NOMO-1 (cell line): Measurements from ENCODE around the gene TMEM30A.

Source experiments
- DNase-seq, 2 experiments: peaks; one replicate each; lab custom pipeline; 2025; ENCODE audit not compliant: unreplicated experiment in 2 of 2; lab: John Stamatoyannopoulos, UW

TMEM30A gene

DNA sequence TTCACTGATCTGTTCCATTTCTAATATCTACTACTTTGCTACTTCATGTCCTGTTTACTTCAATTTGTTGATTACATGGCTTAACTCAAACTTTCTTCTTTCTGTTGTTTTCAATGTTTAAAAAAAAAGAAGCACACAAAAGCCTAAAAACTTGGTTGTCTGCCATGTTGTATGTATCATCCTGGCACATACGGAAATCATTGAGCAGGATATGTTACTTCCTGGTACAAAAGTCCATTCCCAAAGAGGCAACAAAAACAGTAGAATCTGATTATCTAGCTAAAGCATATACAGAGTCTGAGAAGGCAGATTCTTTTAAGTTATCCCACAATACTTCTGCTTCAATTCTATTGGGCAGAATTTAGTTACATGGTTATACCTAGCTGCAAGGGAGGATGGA is 64.2 kb downstream of the TMEM30A start:
- no peak for DNase-seq

DNA sequence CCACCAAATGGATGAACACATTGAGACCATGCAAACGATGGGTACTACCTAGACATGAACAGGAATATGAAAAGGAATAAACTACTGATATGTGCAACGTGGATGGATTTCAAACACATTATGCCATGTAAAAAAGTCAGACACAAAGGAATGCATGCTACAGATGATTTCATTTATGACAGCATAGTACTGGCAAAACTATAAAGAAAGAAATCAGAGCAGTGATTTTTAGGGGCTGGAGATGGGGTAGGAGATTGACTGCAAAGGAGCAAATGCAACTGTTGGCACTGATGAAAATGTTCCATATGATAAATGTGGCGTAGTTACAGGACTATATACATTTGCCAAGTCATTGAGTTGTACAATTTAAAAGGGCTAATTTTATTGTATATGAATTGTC is 65.3 kb downstream of the TMEM30A start:
- DNase-seq, result no peak

DNA sequence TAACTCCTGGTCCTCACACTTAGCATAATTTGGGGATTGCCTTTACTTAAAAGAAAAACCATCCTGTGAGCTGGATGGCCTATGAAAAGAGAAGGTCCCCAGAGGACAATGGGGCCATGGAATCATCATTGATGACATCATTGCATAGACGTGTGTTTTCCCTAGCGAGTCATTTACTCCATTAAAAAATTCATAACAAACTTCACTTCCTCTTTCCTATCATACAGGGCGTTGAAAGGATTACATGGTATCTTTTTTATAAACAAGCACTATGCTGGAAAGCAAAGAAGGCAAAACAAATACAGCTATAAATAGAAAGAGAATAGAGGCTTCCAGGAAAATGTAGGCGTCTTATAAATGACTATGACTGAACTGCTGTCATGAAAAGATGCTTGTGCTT is 67.4 kb downstream of the TMEM30A start:
- peak in 1 of 2 experiments; percentile 19 for DNase-seq

DNA sequence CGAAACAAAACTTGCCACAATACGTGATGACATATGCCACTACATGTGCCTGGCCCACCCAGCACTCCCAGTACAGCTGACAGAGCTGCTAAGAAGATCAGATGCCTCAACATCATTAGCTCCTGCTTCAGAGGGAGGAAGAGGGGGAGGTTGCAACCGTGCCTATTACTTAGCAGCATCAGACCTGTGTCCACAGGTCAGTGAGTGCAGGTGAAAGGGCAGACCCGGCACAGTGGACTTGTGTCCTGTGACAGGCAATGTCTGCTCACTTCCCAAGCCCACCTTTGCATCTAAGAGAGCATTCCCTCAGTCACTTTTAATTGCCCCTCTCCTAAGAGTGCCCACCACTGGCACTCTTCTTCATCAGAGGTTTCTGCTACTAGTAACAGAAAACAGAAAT is 69.3 kb downstream of the TMEM30A start:
- DNase-seq, result no peak

DNA sequence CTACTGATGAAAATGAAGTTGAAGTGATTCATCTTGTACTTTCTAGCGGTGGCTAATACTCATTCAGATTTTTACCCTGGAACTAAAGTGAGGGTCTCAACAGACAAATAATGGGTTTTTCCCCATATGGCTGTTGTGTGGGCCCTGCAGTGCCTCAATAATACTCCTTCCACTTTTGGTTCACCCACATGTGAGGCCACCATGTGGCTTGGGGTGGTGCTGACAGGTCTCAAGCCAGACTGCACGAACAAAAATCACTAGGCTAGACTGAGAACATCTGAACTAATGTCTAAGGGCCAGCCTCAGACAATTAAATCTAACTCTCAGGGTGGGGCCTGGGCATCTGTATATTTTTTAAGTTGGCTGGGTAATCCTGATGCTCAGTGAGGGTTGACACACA is 70.9 kb downstream of the TMEM30A start:
- DNase-seq, result no peak

DNA sequence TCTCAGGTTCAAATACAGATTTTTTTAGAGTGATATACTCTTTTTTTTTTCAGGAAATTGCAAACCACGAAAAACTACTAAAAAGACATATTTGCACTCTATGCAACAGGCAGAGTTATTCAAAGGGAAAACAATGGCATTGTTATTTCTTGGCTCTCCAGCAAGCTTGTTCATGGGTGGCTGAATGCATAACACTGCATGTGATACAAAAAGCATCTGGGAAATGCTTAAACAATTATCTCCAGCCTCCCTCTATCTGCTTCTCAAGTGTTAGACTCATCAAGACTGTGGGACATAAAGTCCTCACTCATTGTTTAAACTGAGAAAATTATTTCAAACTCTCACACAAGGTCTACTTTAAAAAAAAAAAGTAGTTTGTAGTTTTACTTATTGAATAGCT is 71.5 kb downstream of the TMEM30A start:
- no peak for DNase-seq

DNA sequence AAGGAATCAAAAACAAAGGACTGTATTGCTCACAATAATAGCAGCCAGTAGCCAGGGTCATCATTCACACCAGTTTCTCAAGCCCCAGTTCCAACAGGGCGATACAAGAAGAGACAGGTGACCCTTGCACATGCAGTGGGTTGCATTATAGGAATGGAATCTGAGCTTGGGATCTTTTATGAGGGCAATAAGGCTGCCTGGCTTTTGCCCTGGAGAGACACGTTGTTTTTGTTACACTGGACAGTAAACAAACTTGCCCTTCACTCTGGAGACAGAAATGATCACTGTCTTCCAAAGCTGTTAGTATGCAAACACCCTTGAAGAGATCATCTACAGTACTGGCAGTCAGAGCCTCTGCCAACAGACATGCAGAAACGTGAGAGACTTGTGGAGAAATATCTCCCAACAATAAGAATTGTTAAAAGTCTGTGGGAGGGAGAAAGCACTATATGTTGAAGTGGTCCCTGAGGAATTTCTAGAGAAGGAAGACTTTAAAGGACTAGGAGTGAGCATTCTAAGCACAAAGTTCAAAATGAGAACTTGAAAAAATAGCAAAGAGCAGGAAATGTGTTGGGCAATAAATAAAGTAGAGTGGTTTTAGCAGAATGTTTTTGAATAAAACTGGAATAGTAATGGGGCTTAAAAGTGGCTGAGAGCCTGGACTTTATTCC is 72.5 kb downstream of the TMEM30A start:
- DNase-seq, result no peak

DNA sequence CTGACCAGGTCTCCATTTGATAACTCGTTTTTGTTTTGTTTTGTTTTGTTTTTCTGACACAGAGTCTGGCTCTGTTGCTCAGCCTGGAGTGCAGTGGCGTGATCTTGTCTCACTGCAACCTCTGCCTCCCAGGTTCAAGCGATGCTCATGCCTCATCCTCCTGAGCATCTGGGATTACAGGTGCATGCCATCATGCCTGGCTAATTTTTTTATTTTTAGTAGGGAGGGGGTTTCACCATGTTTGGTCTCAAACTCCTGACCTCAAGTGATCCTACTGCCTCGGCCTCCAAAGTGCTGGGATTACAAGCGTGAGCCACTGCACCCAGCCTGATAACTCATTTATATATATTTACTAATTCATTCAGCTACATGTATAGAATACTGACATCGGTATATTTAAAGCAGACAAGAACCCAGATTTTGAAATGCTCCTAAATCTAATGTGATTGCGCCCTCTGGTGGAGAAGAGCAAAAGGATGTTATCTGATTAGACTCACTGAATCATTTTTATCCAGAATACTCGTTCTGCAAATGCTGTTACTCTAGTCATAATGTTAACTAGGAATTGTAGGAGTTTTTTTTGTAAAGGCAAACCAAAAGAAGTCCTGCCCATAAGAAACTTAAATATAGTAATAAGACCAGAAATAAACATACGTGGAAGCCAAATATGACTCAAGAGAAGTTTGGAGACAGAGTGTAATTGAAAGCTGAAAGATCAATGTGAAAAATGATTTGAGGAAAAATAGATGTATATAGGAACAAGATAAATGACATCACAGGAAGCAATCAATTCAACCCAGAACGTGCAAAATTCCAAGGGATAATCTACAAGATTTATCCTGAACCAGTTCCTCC is 73.5 kb downstream of the TMEM30A start:
- DNase-seq, result peak; percentile 17 to 71

DNA sequence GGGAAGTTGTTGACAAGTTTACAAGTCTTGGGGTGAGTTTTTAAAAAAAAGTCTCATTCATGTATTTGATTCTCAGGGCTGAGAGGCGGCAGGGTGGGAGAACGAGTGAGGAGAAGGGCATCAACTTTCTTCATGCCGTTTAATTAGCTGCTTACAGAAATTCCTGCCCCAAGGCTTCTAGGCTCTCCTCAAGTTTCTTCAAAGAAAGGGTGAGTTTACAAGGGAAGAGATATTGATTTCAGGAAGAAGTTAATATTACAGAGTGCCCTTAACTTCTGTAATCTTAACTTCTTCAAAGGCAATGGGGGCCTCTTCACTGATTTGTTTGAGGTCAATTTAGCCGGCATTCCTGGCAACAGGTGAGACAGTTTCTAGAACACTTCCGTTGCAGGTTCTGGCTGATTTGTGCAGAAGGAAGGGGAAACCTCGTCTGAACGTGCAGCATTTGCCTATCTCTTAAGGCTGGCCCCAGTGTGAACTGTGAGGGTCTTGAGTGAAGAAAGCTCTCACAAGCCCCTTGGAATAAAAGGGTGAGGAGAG is 75.3 kb downstream of the TMEM30A start:
- no peak for DNase-seq

DNA sequence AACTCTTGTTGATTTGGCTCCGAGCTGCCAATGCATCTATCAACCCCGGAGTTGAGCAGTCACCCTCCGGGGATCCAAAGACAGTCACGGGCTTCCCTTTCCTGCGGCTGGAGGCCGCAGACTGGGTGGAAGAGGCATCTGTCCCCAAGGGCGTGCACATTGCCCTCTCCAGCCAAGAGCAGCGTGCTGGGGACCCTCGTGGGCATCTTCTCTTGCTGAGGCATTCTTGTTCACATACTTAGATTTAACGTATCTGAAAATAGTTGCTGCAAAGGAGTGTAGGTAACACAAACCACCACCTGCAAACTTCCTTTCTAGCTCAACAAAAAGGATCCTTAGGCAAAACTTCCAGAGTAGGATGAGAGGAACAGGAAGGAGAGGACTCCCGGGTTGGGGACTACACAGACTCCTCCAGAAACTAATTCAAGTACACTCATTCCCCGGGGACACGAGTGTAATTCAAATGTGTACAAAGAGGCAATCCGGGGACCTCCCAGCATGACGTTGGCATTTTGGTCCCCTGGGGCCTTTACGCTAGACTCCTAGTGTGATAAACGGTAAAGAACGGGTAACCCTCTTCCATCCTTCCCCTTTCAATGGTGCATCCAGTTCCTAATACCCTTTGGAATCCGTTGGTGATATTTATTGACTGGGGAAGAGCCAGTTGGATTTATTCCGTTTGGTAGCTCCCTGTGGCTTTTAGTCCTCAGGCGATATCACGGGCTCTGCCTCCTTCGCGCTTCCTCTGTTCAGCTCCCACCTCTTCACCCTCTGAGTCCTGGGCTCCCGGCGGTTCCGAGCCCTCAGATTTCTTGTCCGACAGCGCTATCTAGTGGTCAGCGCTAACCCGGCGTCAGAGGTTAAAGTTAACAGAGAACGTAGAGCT is 76.1 kb downstream of the TMEM30A start:
- peak; percentile 61 to 71 for DNase-seq

DNA sequence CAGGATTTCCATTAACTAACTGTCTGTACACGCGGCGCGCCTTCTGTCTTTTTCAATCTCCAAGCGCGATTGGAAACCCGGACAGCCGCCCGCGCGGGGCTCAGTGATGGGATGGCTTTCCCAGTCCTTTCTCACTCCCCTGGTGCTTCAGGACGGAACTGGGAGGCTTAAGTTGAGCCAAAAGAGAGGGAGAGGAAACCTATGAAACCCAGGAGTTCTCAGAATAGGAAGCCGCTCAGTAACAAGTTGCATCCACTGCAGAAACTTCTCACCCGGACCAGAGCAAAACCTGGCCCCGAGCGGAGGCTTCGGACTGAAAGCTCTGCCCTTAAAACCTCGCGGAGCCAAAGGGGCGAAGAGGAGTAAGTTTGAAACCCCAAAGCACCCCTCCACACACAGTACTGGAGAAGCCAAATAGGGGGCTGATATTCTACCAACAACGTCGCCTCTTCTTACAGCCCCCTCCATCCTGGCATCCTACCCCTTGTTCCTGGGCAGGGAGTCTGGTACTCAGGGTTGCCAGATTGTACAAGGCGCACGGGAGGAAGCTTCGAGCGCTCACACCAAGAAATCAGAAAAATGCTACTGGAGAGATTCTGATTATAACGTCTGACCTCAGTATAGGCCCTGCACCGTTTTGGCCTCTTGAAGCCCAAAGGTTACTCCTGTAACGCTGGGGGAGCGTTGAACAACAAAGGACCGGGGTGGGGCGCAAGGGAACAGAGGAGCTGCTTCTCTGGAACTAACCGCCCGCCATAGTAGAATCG is 77.8 kb downstream of the TMEM30A start:
- no peak for DNase-seq

DNA sequence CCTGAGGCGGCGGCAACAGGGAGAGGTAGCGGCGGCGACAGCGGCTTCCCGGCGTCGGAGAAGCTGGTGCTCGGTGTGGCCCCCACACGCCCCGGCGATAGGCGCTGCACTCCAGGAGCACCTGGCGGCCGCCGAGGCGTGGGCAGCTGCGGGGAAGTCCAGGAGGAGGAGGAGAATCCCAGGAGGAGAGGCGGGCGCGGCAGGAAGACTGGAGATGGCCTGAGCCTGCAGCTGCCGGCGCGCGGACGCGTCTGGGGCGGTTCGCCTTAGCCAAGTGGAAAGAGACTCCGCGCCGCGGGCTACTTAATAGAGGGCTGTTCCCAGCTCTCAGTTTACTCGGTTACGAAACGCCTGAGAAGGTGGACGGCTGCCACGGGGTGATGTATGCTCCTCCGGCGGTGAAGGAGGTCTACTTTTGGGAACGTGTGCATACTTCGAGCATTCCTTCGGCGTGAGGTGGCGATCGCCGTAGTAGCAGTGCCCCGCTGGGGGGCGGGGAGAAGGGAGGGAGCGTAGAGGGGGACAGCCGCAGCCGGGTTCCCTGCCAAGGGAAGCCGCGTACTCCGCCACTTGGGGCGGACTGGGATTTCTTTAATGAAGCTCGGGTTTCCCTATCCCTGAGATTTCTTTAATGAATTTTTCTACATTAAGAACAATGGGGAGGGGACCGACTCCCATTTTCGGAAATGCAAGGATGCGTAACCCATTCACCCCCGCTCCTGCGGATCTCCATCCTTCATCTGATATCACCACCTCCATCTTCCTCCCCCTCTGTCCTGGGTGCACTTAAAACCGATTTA is 78.6 kb downstream of the TMEM30A start, which contains the start of gene COL12A1:
COL12A1 (minus strand) TSS at position 278 of the 800 bp plus-strand sequence. CDS start 3,261 bp downstream, outside the sequence.
- DNase-seq, result no peak

DNA sequence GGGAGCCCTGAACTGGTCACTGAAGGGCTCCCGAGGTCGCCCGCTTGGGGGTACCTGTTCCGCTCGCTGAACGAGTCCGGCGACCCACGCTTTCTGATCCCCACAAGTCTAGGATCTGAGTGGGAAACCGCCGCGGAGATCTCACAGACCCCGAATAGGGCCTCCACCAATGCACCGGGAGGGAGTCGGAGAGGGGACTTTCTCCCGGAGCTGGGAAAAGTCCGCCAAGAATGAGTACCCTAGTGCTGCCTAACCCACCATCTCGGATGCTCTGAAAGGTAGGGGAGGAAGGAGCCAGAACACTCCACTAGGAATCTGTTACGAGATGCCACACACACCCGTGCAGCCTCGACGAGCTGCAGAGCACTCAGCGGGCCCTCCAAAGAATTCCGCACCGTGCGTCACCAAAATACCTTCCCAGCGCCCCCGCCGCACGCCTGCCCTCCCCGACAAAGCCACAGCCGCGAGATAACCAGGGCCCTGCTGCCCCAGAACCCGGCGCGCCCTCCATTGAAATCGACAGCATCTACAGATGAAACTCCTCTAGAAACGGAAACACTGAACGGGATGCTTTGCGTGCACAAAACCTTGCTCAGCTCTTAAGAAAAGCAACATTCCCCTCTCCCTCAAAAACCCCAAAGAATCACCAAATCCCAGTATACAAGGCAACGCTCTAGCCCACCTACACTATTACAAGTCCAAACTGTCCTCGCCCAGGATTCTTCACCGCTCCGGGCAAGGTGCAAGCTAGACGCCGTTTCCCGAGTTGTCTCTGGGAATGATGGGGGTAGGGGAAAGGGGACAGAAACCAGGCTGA is 79.4 kb downstream of the TMEM30A start:
- no peak for DNase-seq

DNA sequence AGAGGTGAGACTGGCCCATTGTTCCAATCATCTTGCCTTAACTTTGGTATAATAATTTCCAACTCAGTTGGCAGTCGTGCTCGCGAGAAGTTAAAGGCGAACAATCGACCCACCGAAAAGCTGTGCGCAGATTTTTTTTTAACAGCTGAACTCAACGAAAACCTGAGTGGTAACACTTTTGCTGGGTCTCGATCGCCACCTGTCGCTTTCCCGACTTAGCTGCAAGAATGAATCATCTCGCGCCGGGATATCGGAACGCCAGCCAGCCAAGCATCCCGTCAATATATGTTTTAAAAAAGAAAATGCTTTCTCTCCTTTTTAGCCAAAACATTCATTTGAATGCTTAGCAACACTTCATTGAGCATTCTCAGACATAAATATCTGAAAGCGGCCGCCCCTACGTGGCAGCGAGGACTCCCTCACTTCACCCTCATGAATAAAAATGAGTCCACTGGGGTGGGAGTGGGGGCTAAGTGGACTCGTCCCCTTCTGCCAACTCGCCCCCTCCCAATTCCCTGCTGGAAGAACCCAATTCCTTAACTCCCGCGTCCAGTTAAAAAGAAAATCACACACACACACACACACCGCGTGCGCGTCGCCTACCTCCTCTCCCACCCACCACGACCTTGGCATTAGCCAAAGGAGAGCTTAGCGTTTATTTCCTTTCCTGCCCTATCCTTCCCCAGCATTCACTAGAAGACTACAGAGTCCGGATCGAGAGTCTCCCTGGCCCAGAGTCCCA is 80.2 kb downstream of the TMEM30A start:
- peak; percentile 13 to 32 for DNase-seq

DNA sequence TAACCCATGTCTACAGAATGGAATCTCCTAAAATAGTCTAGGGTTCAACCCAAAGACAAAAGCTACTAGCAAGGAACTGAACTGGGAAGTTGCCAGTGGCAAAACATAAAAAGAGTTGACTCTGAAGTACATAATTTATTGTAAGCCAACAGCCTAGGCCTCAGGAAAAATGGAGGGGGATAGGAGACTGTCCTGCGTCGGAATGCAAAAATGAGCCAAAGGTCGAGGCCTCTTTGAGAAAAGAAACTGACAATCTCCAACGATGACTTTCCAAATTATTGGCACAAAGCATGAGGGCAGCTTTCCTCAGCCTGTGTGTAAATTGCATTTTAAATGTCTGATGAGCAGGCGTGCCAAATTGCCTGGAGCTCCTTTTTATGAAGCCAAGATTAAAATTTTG is 80.9 kb downstream of the TMEM30A start:
- DNase-seq, result no peak
